Gastrocnemius medialis (tissue), 4 donors: Measurements from ENCODE around the gene EPB41L1.

Experiments
- CTCF ChIP-seq, 5 experiments: fragments of 450-650 bp in 3 of 5; fragments of 200-600 bp in 2 of 5; sonication (generic) in 2 of 5; IDR thresholded peaks in 4 of 5; conservative IDR thresholded peaks in 1 of 5; 1 replicate in 4 of 5; 2 replicates in 1 of 5; pipeline ENCODE4 v1.5.1; 2016 to 2019; ENCODE audit warnings: antibody characterized with exemption in 5 of 5, mild to moderate bottlenecking in 3 of 5, moderate library complexity in 3 of 5
- POLR2A ChIP-seq, 2 donors: fragments of 450-650 bp; IDR thresholded peaks; one replicate each; pipeline ENCODE4 v1.6.1; 2017; ENCODE audit warnings: antibody characterized with exemption in 2 of 2, mild to moderate bottlenecking in 2 of 2, moderate library complexity in 2 of 2

GRCh38 chr20:36152261-36152660 is 2.3 kb upstream of the EPB41L1 start:
- TF ChIP-seq POLR2A (IDR thresholded peaks at IDR 0.05) (peak in 1 of 2 donors; percentile 14), CTCF (IDR thresholded peaks at IDR 0.05 in 4 of 5, conservative IDR thresholded peaks at IDR 0.05 in 1 of 5) (no peak)
